GM12878 (cell line): ENCODE data around the gene EZH2. TPM values are rescaled to one million over a fixed set of nuclear protein-coding genes. Genes with fewer than 3 reads are reported as not detected.

Experiments used
- ATAC-seq: fragments of 200-7000 bp; cut with Tn5 transposase; 3 replicates; pipeline ENCODE4 v1.9.1; 2020; ENCODE audit warnings: mild to moderate bottlenecking, moderate library complexity
- BruUV-seq: library from RNA; stranded (reverse); fragments of 400-500 nt; replicated peaks from 2 replicates; lab custom pipeline; 2021; lab: Mats Ljungman, UMichigan
- CTCF ChIA-PET: fragments of 300-600 bp; sonication (Branson Sonifier 250); formaldehyde crosslinking; extraction: SDS; loops from one replicate; lab custom pipeline; 2021; ENCODE audit warnings: inconsistent platforms; lab: Yijun Ruan, JAX
- POLR2A ChIA-PET: fragments of 350-600 bp; formaldehyde crosslinking; extraction: SDS; loops from one replicate; lab custom pipeline; 2021; ENCODE audit warnings: inconsistent platforms; lab: Charles Lee
- RAD21 ChIA-PET: fragments of 300-600 bp; sonication (Branson Sonifier 250); formaldehyde crosslinking; loops from one replicate; lab custom pipeline; 2023; ENCODE audit warnings: antibody characterized with exemption; ENCODE audit not compliant: unreplicated experiment; lab: Charles Lee
- SMC1A ChIA-PET: fragments of 300-600 bp; sonication (Branson Sonifier 250); formaldehyde crosslinking; loops from one replicate; lab custom pipeline; 2023; ENCODE audit not compliant: unreplicated experiment, uncharacterized antibody; lab: Charles Lee
- DNase-seq: peaks from one replicate; pipeline ENCODE4 v3.0.0-alpha.2; 2011; ENCODE audit warnings: low read depth, low spot score
- FAIRE-seq: peaks from 3 replicates; lab custom pipeline; 2011; peaks lifted over from hg19 to GRCh38; lab: Jason Lieb, UNC
- H2AFZ ChIP-seq: 2 replicates; pipeline ENCODE4 v1.6.0; 2011; ENCODE audit warnings: low read depth, low read length, control low read depth; ENCODE audit not compliant: control insufficient read depth
- H3K27ac ChIP-seq: 2 replicates; pipeline ENCODE4 v1.5.1; 2011; ENCODE audit warnings: control low read depth; ENCODE audit not compliant: control insufficient read depth, insufficient read depth
- H3K27me3 ChIP-seq, 2 experiments: replicated peaks in 1 of 2; 2 replicates each; pipeline versions ENCODE4 v1.6.0 to v1.6.1; 2011; ENCODE audit warnings: low read length in 1 of 2; ENCODE audit not compliant: control insufficient read depth in 2 of 2, insufficient read depth in 2 of 2
- H3K36me3 ChIP-seq, 2 experiments: 2 replicates each; pipeline ENCODE4 v1.5.1; 2011; ENCODE audit warnings: low read length in 1 of 2; ENCODE audit not compliant: control insufficient read depth in 2 of 2, insufficient read depth in 2 of 2
- H3K4me1 ChIP-seq: 2 replicates; pipeline ENCODE4 v1.6.1; 2011; ENCODE audit warnings: mild to moderate bottlenecking, low read length, moderate library complexity, mixed read lengths; ENCODE audit not compliant: control insufficient read depth, insufficient read depth
- H3K4me2 ChIP-seq: 2 replicates; pipeline ENCODE4 v1.6.0; 2011; ENCODE audit warnings: control low read depth; ENCODE audit not compliant: control insufficient read depth, insufficient read depth
- H3K4me3 ChIP-seq: fragments of 200-600 bp; sonication (generic); 2 replicates; pipeline ENCODE4 v1.5.1; 2016
- H3K79me2 ChIP-seq: 2 replicates; pipeline ENCODE4 v1.6.0; 2011; ENCODE audit warnings: low read length; ENCODE audit not compliant: control insufficient read depth, insufficient read depth
- H3K9ac ChIP-seq: 2 replicates; pipeline ENCODE4 v1.8.0; 2011; ENCODE audit warnings: low read length, control low read depth, mixed read lengths; ENCODE audit not compliant: control insufficient read depth, insufficient read depth
- H3K9me3 ChIP-seq: replicated peaks from 3 replicates; pipeline ENCODE4 v1.5.1; 2011; ENCODE audit warnings: mild to moderate bottlenecking, low read length; ENCODE audit not compliant: control insufficient read depth, insufficient read depth
- H4K20me1 ChIP-seq: 2 replicates; pipeline ENCODE4 v1.6.0; 2011; ENCODE audit not compliant: control insufficient read depth, insufficient read depth
- BCL11A ChIP-seq: IDR thresholded peaks from 2 replicates; pipeline ENCODE4 v1.6.1; 2011; ENCODE audit warnings: low read depth, low read length
- FOS ChIP-seq: IDR thresholded peaks from 3 replicates; pipeline ENCODE4 v1.6.1; 2011; ENCODE audit warnings: borderline replicate concordance; ENCODE audit not compliant: insufficient read length; ENCODE audit errors: extremely low read depth
- MTA3 ChIP-seq: IDR thresholded peaks from 2 replicates; pipeline ENCODE4 v1.6.1; 2012; ENCODE audit warnings: low read length, inconsistent platforms, borderline replicate concordance
- PAX8 ChIP-seq: fragments of 450-650 bp; IDR thresholded peaks from 2 replicates; pipeline ENCODE4 v1.6.1; 2017; ENCODE audit warnings: mild to moderate bottlenecking, moderate library complexity
- POU2F2 ChIP-seq: IDR thresholded peaks from 3 replicates; pipeline ENCODE4 v1.6.1; 2011; ENCODE audit warnings: low read depth, mild to moderate bottlenecking, low read length, borderline replicate concordance
- RCOR1 ChIP-seq: conservative IDR thresholded peaks from 2 replicates; pipeline ENCODE4 v1.6.1; 2012; ENCODE audit warnings: low read depth, low read length, improper control_type of control experiment
- SRF ChIP-seq, 2 experiments: IDR thresholded peaks; 2 replicates each; pipeline ENCODE4 v1.6.1; 2011; ENCODE audit warnings: low read depth in 2 of 2, low read length in 2 of 2, mild to moderate bottlenecking in 1 of 2, moderate library complexity in 1 of 2
- STAT1 ChIP-seq: fragments of 450-650 bp; conservative IDR thresholded peaks from 2 replicates; pipeline ENCODE4 v1.6.1; 2014; ENCODE audit warnings: antibody characterized with exemption, mild to moderate bottlenecking
- WRNIP1 ChIP-seq: IDR thresholded peaks from 2 replicates; pipeline ENCODE4 v1.6.1; 2011; ENCODE audit warnings: low read depth, low read length, improper control_type of control experiment, borderline replicate concordance
- ZBTB33 ChIP-seq: fragments of 450-650 bp; IDR thresholded peaks from 2 replicates; pipeline ENCODE4 v1.6.1; 2017; ENCODE audit warnings: mild to moderate bottlenecking
- ZNF622 ChIP-seq: fragments of 450-650 bp; IDR thresholded peaks from 2 replicates; pipeline ENCODE4 v1.6.1; 2017; ENCODE audit warnings: mild to moderate bottlenecking, inconsistent platforms
- WGBS: methylation state at CpG from one replicate; pipeline ENCODE4 v1.1.6; 2016; ENCODE audit warnings: low lambda C conversion rate; ENCODE audit not compliant: insufficient replicate concordance, insufficient coverage; ENCODE audit errors: missing lambda C conversion rate; 5-methylcytosine and 5-hydroxymethylcytosine counted together
- in situ Hi-C: fragments of 300-500 bp; cut with MboI; formaldehyde crosslinking; loops from 9 replicates; pipeline ENCODE4 v1.14.3; 2018; ENCODE audit warnings: mixed read lengths
- intact Hi-C: fragments of 100-400 bp; cut with micrococcal nuclease; formaldehyde crosslinking; loops from one replicate; pipeline ENCODE4 v1.14.2; 2022; ENCODE audit not compliant: unreplicated experiment
- polyA plus RNA-seq, 11 experiments: library from polyadenylated mRNA; depleted of rRNA in 4 of 11; unstranded in 6 of 11; stranded (reverse) in 5 of 11; fragments of >200 nt; fragmentation: Nextera tagmentation in 4 of 11; fragmentation: Illumina TruSeq in 1 of 11; extraction: Ambion mirVana in 4 of 11; extraction: Trizol in 1 of 11; gene quantifications; 1 replicate in 1 of 11; 2 replicates in 10 of 11; pipeline versions ENCODE4 v1.2.1 to v1.2.3, GENCODE V29; 2011 to 2016; ENCODE audit warnings: inconsistent platforms in 2 of 11, missing spikeins in 2 of 11, low read depth in 1 of 11
- total RNA-seq, 4 experiments: library from RNA; depleted of rRNA in 3 of 4; stranded (reverse); fragments of >200 nt in 3 of 4; fragmentation: Illumina TruSeq in 1 of 4; extraction: Trizol in 1 of 4; gene quantifications; 2 replicates each; pipeline versions ENCODE4 v1.2.1 to v1.2.3, GENCODE V29; 2013 to 2021

EZH2 gene
- total and polyA plus RNA-seq, 10 of the 15 experiments (the other 5 are each of a cell fraction or from before 2014, with no cell fraction given), result 19.4 to 69.6 (median 40.8) TPM

- DNase-seq, result no peak
- ATAC-seq, result peak; percentile 14; the same call in 1 of the 3 replicates
- ChIA-PET SMC1A (interaction anchor here (0.6 to 1.6 kb wide), 6 partner anchors 9 to 1502 kb away, joined by 3 to 5 read pairs (median 3); no protein-coding TSS in a partner anchor), RAD21 (no interaction called here), CTCF (interaction anchor here (1.1 to 1.9 kb wide), 4 partner anchors 9 to 57 kb away, joined by 3 to 5 read pairs (median 3); no protein-coding TSS in a partner anchor), POLR2A (interaction anchor here (0.8 kb wide), 1 partner anchor 227 kb away, joined by 3 read pairs; no protein-coding TSS in a partner anchor)
- Histone ChIP-seq H3K36me3 (peaks cover 12 to 17% of the 10 kb centered on the region in 2 experiments), H3K9ac (no peak overlapping the region), H3K27ac (no peak overlapping the region), H4K20me1 (no peaks in the 10 kb centered on the region), H3K4me1 (no peaks in the 10 kb centered on the region), H3K9me3 (no peaks in the 10 kb centered on the region), H3K4me2 (no peak overlapping the region), H3K27me3 (no peaks in the 10 kb centered on the region), H3K4me3 (no peak overlapping the region), H3K79me2 (no peaks in the 10 kb centered on the region), H2AFZ (no peak overlapping the region)
- intact Hi-C loops, result loop anchor here (10.0 kb wide), 1 partner anchor 160 kb away; no protein-coding TSS in a partner anchor
- BruUV-seq, result no TSS peak
- in situ Hi-C loops, result no loop called here
- FAIRE-seq, result no peak
- WGBS, result 67% methylated on average over 10 of the region's 10 CpGs
- TF ChIP-seq BCL11A (no peak), MTA3 (0 out of 2 replicates have a peak, but pooled peaks have one; percentile 37)
These were observed 79.5 kb downstream of the EZH2 start for GRCh38 chr7:148804343-148805235.

GRCh38 chr7:148803094-148803493, 81.0 kb downstream of the EZH2 start:
- ATAC-seq (no peak), DNase-seq (no peak), FAIRE-seq (no peak)
- no peaks in the 10 kb centered on the region for H3K79me2 ChIP-seq
- no peaks in the 10 kb centered on the region for H3K9me3 ChIP-seq
- no peak overlapping the region for H3K27ac ChIP-seq
- no peaks in the 10 kb centered on the region for H3K4me1 ChIP-seq
- intact Hi-C loops (loop anchor here (10.0 kb wide), 1 partner anchor 162 kb away; no protein-coding TSS in a partner anchor), in situ Hi-C loops (no loop called here)
- no peak overlapping the region for H3K9ac ChIP-seq
- no peaks in the 10 kb centered on the region for H3K27me3 ChIP-seq
- no peak overlapping the region for H3K4me3 ChIP-seq
- WGBS, result 96% methylated on average over 5 of the region's 5 CpGs
- no TSS peak for BruUV-seq
- CTCF ChIA-PET, result interaction anchor here (1.0 kb wide), 1 partner anchor 160 kb away, joined by 4 read pairs; no protein-coding TSS in a partner anchor
- H3K36me3 ChIP-seq, result peaks cover 16 to 23% of the 10 kb centered on the region in 2 experiments
- RAD21 ChIA-PET, result no interaction called here
- POLR2A ChIA-PET, result no interaction called here
- H2AFZ ChIP-seq, result no peak overlapping the region
- H4K20me1 ChIP-seq, result no peaks in the 10 kb centered on the region
- SMC1A ChIA-PET, result interaction anchor here (1.0 kb wide), 1 partner anchor 14 kb away, joined by 3 read pairs; no protein-coding TSS in a partner anchor
- no peak overlapping the region for H3K4me2 ChIP-seq
- TF ChIP-seq WRNIP1 (no peak), RCOR1 (no peak), PAX8 (no peak), POU2F2 (no peak), SRF (IDR thresholded peaks at IDR 0.05; ENCODE audit: low read depth in 2 of 2, low read length in 2 of 2) (no peak), STAT1 (no peak), FOS (no peak), ZBTB33 (no peak), BCL11A (no peak), ZNF622 (no peak)
